ENCODE results near the gene WWP2.

Gene WWP2

GRCh38 chr16:69885722-69886121 is 123.6 kb downstream of the WWP2 start:
- Histone ChIP-seq H3K27ac (no peak overlapping the region), H3K27me3 (replicated peaks) (no peaks in the 10 kb centered on the region), H3K4me3 (ENCODE audit: low read depth, low read length) (no peak overlapping the region), H3K36me3 (replicated peaks) (no peaks in the 10 kb centered on the region)
- DNase-seq = no peak
- in situ Hi-C loops (cut with HindIII; ENCODE audit: low pct_ligation_motif_present, low sequenced_read_pairs) = no loop called here
- TF ChIP-seq CTCF (IDR thresholded peaks at IDR 0.05; ENCODE audit: low read depth, low read length, missing control alignments) = no peak

GRCh38 chr16:69886726-69887125 is 124.6 kb downstream of the WWP2 start:
- no peak for DNase-seq
- no peak overlapping the region for H3K27ac ChIP-seq
- H3K4me3 ChIP-seq (ENCODE audit: low read depth, low read length) = no peak overlapping the region
- H3K36me3 ChIP-seq (replicated peaks) = no peaks in the 10 kb centered on the region
- H3K27me3 ChIP-seq (replicated peaks) = no peaks in the 10 kb centered on the region
- in situ Hi-C loops (cut with HindIII; ENCODE audit: low pct_ligation_motif_present, low sequenced_read_pairs) = no loop called here
- TF ChIP-seq CTCF (IDR thresholded peaks at IDR 0.05; ENCODE audit: low read depth, low read length, missing control alignments) = no peak

GRCh38 chr16:69888005-69888590 is 126.0 kb downstream of the WWP2 start:
- no peak overlapping the region for H3K4me3 ChIP-seq (ENCODE audit: low read depth, low read length)
- no peak for DNase-seq
- TF ChIP-seq CTCF (IDR thresholded peaks at IDR 0.05; ENCODE audit: low read depth, low read length, missing control alignments) = no peak
- H3K27me3 ChIP-seq (replicated peaks) = no peaks in the 10 kb centered on the region
- no peak overlapping the region for H3K27ac ChIP-seq
- in situ Hi-C loops (cut with HindIII; ENCODE audit: low pct_ligation_motif_present, low sequenced_read_pairs) = no loop called here
- H3K36me3 ChIP-seq (replicated peaks) = no peaks in the 10 kb centered on the region

- H3K27me3 ChIP-seq (replicated peaks) = no peaks in the 10 kb centered on the region
- H3K4me3 ChIP-seq (ENCODE audit: low read depth, low read length) = no peak overlapping the region
- in situ Hi-C loops (cut with HindIII; ENCODE audit: low pct_ligation_motif_present, low sequenced_read_pairs) = no loop called here
- no peak for DNase-seq
- no peak overlapping the region for H3K27ac ChIP-seq
- no peak for TF ChIP-seq CTCF (IDR thresholded peaks at IDR 0.05; ENCODE audit: low read depth, low read length, missing control alignments)
- H3K36me3 ChIP-seq (replicated peaks) = no peaks in the 10 kb centered on the region
Observed at GRCh38 chr16:69889295-69889964, 127.3 kb downstream of the WWP2 start.

GRCh38 chr16:69890114-69890891 is 128.2 kb downstream of the WWP2 start:
- no peak overlapping the region for H3K27ac ChIP-seq
- H3K36me3 ChIP-seq (replicated peaks) = no peaks in the 10 kb centered on the region

More at GRCh38 chr16:69890114-69890891, 128.2 kb downstream of the WWP2 start:
- Histone ChIP-seq H3K4me3 (ENCODE audit: low read depth, low read length) (no peak overlapping the region), H3K27me3 (replicated peaks) (no peaks in the 10 kb centered on the region)
- TF ChIP-seq CTCF (IDR thresholded peaks at IDR 0.05; ENCODE audit: low read depth, low read length, missing control alignments) = no peak
- in situ Hi-C loops (cut with HindIII; ENCODE audit: low pct_ligation_motif_present, low sequenced_read_pairs) = no loop called here
- no peak for DNase-seq
